HG02798 (cell line): Measurements from ENCODE around the gene CRACR2B.

Experiments
- ATAC-seq: cut with Tn5 transposase; IDR thresholded peaks from one replicate; pipeline ENCODE4 v1.9.1; 2021; ENCODE audit warnings: mild to moderate bottlenecking; ENCODE audit not compliant: unreplicated experiment, poor library complexity

CRACR2B gene

DNA sequence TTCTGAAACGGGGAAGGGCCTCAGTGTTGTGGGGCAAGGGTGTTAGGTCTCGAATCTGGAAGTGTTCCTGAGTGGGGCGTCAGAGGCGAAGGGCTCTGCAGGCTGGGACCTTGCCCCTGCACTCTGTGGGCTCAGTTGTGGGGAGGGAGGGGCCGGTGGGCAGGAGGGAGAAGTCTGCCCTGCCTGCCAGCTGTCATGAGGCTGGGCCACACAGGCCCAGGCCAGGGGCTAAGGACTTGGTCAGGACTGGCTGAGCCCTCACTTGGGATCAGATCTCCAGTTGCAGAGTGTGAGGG is at the start of gene CRACR2B:
Gene CRACR2B (plus strand): TSS at position 23 of the 296 bp plus-strand sequence. CDS start 689 bp downstream, outside the sequence.
- no peak for ATAC-seq

GRCh38 chr11:778976-779954 is 48.5 kb upstream of the CRACR2B start:
- no peak for ATAC-seq

DNA sequence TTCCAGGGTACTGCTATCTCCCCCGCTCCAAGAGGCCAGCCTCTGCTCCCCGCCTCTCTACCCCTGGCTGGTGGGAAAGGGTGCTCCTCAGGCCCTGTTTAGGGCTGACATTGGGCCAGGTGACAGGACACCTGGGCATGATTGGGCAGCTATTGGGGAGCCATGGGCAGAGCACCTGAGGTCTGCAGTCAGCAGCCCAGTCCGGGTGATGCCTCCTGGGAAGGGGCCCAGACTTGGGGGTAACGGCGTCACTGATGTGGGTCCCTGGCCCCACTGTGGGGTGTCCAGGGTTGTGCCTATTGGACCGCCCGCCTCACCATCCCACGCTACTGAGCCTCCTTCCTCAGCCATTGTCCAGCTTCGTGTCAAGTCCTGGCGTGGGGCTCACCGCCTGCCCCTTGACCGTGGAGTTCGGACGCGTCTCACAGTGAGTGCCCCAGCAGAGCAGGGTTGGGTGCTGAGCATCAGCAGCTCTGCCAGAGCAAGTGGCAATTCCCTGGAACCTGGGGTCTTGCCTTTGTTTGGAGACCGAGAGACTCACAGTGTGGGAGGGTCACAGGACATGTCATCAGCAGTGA is 47.7 kb upstream of the CRACR2B start:
- ATAC-seq, result no peak

DNA sequence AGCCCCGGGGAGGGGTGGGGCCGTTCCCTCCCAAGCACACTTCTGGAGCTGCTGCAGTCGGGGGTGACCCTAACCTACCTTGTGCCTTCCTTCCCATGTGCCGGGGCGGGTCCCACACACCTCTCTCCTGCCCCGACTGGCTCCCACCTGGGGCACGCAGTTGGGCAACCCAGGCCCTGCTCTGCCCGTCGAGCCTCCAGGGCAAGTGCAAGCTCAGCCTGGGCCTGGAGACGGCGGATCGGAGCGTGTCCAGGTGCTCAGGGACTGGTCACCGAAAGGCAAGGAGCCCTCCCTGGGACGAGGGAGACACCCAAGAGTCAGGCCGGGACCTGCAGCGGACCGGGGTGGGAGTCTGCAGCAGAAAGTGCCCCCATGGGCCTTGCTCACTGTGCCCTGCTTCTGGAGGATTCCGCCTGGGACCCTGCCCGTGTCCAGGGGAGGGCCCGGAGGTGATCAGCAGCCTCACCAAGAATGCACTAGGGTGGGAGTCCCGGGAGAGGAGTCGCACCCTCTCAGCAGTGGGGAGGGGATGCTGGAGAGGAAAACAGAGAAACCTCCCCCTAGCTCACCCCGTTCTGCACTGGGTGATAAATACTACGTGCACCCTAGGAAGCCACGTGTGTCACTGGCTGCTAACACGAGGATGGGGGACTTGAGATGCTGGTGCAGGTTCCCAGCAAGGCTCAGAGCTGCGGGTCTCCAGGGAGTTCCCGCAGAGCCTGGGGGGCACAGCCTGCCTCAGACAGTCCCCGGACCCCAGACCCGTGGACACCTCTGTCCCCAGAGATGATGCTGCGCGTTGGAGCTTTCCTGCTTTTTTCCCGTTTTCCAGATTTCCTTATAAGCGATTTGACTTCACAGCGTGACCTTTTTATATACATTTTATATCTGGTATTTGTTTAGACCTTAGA is 45.2 kb upstream of the CRACR2B start:
- ATAC-seq, result no peak

DNA sequence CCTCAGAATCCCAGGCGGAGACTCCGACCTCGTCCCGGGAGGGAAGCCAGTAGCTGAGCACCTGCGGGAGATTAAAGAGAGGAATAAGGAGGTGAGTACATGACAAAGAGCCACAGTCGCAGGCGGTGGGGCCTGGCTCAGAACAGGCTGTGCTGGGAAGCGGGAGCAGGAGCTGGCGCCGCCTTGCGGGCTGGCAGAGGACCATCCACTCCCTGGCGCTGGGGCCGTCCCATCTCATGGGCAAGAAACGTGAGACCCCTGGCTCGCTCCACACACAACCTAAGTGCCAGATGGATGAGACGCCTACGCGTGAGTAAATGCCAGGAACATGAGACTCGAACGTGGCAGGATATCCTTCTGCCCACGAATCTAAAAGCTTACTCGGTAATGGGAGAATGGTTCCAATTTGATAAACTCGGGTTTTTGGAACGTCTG is 44.1 kb upstream of the CRACR2B start:
- no peak for ATAC-seq

- no peak for ATAC-seq
Observed at GRCh38 chr11:786235-787083, 41.3 kb upstream of the CRACR2B start.

GRCh38 chr11:787084-787675 is 40.5 kb upstream of the CRACR2B start:
- ATAC-seq, result no peak

- ATAC-seq, result no peak
Observed at GRCh38 chr11:788009-788640, 39.6 kb upstream of the CRACR2B start.

DNA sequence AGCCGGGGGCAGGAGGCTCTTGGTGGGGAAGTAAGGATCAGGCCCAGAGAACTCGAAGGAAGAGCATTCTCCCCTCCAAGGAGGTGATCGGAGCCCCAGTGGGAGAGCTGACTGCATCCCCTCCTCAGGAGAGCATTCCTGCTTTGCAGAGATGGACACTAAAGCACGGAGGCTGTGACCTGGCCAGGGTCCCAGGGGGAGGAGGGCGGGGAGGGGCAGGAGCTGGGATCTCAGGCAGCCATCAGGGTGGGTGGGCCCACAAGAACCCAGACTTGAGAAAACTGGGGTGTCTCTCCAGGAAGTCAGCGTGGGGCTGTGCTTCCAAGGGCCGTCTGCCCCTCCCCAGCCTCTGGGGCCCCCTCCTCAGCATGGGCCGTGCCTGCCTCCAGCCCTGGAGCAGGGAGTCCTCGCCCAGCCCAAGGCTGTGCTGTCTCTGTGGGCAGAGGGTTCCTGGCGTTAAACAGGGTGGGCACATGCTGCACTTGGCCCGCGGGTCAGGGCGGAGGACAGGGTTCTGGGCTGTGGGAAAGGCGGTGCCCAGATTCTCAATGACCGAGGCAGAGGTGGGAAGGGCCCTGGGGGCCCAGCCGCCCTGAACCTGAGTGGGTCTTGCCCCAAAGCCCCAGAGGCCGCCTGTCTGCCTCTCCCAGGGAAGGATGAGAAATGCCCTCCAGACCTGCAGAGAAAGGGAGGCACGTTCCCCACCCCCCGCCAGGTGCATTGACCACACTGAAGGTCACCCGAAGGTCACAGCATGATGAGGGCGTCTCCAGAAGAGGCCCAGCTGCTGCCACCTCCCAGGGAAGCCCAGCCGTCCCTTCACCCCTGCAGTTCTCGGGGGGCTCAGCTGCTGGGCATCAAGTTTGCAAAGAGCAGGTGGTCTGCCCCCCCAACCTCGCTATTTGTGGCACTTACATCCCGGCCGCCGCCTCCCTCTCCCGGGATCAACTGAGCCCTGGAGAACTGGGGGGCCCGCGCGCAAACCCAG is 38.5 kb upstream of the CRACR2B start:
- no peak for ATAC-seq

DNA sequence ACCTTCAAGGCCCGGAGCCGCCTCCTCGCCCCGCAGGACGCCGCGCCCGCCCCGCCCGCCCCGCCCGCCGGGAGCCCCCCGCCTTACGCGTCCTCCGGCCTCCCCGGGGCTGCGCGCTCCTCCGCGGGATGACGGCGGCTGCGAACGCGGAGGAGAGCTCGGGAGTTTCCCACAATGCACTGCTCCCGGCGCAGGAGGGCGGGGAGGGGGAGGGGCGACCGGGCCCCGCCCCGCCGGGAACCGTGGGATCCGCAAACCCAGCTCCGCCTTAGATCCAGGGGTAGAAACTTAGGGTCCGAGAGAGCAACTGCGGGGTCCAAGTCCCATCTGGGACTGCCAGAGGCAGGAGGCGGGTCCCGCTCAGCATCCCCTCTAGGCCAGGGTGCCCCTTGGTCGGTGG is 37.8 kb upstream of the CRACR2B start, which contains the start of gene CEND1:
Gene CEND1 (minus strand): TSS at position 148 of the 400 bp plus-strand sequence. CDS start 1,514 bp downstream, outside the sequence.
- ATAC-seq, result peak; percentile 44

DNA sequence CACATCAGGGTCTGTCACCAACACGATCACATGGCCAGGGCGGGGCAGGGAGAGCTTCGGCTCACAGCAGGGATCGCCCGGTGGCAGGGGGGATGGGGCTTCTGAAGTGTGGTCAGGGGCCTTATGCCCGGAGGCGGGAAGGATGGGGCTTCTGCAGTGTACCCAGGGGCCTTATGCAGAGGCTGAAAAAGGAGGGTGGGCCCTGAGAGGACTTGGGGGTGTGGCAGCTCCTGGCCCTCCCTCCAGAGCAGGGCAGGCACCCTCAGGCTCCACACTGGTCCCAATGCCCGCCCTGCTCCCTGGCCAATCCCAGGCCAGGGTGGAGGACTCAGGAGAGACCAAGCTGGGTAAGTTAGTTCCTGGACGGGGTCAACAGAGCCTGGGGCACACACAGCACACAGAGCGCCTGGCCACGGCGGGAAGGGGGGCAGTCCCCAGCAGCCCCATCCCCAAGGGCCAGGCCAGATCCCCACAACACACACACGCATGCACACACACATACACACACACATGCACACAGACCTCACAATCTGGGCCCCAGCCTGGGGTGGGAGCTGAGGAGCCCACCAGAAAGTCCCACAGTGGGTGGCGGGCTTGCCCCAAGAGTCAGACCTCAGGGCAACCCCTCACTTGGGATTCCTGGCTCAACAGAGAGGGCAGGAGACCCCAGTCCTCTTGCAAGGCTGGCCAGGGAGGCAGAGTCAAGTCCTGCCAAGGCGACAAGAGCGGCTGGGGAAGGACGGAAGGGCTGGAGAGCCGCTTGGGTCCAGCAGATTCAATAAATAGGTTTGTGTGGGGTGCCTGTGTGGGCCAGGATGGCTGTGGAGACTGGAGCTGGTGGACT is 36.8 kb upstream of the CRACR2B start:
- no peak for ATAC-seq

GRCh38 chr11:791658-792534 is 35.8 kb upstream of the CRACR2B start:
- ATAC-seq, result no peak

DNA sequence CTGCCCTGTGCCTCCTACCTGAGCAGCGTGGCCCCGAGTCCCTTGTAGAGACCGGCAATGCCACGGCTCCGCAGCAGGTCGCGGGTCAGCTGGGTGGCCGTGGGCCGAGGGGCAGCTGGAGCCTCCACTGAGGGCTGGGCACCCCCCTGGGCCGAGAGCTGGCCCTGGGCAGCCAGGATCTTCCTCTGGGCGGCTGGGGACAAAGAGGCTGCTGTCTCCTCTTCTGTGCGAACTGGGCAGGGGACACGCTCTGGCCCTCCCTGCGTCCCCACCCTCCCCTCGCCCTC is 35.2 kb upstream of the CRACR2B start:
- ATAC-seq, result no peak

DNA sequence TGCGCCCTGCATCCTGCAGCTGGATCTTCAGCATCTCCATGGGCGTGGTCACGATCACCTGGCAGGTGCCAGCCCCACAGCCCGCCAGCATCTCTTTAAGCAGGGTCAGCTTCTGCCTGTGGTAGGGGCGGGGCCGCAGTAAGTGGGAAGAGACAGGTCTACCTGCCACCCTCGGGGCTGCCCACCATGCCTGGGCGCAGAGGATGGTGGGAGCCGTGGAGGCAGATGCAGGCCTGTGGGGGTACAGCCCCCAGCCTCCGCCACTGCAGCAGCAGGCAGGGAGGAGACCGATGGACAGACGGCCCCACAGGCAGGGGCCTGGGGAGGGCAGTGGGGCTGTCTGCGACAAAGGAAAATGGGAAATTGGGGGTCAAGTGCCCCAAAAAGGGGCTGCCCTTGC is 34.8 kb upstream of the CRACR2B start:
- no peak for ATAC-seq

DNA sequence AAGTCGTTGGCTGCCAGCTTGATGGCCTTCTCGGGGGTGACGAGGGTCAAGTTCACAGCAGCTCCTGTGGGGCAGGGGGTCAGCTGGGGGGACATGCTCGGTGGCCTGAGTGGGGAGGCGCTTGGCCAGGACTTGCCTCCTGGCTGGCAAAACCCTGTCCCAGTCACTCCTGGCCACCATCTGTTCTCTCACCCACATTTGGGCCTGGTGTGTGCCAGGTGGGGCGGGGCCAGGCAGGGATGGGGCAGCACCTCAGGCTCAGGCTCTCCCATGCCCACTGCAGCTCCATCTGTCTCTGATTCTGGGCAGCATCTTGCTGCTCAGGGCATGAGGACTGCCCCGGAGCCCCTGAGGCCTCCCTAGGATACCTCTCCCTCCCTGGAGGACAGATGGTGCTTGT is 34.2 kb upstream of the CRACR2B start:
- ATAC-seq, result no peak
